Measurements from ENCODE around the gene MAGI1.

- no peak for TF ChIP-seq POLR2AphosphoS5 (IDR thresholded peaks at IDR 0.05; ENCODE audit: low read depth)
- no peak for TF ChIP-seq CTCF (IDR thresholded peaks at IDR 0.05; ENCODE audit: insufficient read depth, low read length)
- no peak for TF ChIP-seq GABPA (IDR thresholded peaks at IDR 0.05; ENCODE audit: low read depth)
Observed at GRCh38 chr3:65490114-65490513, 548.6 kb downstream of the MAGI1 start.

Data from HL-60 (cell line).